Adrenal gland (tissue), 5 donors: ENCODE data around the gene CHDH.

Source experiments
- CTCF ChIP-seq, 6 experiments: fragments of 450-650 bp in 4 of 6; fragments of 200-600 bp in 2 of 6; sonication (generic) in 1 of 6; IDR thresholded peaks; 1 replicate in 5 of 6; 2 replicates in 1 of 6; pipeline versions ENCODE4 v1.5.1 to v1.8.0; 2016 to 2021; ENCODE audit warnings: antibody characterized with exemption in 6 of 6, mild to moderate bottlenecking in 2 of 6, moderate library complexity in 1 of 6
- POLR2A ChIP-seq, 2 donors: fragments of 450-650 bp; IDR thresholded peaks; one replicate each; pipeline ENCODE4 v1.6.1; 2017; ENCODE audit warnings: antibody characterized with exemption in 2 of 2, mild to moderate bottlenecking in 2 of 2, moderate library complexity in 1 of 2
- donor health status: DM: no; HTN: no; CAD: no.

- TF ChIP-seq CTCF (IDR thresholded peaks at IDR 0.05) (no peak), POLR2A (IDR thresholded peaks at IDR 0.05) (no peak)
Observed at GRCh38 chr3:53862241-53862640, 16.0 kb upstream of the CHDH start.
